T-helper 1 cell (primary cell): Measurements from ENCODE around the gene UNC119B.

Experiments used
- DNase-seq, 5 donors: peaks; one replicate each; pipeline ENCODE4 v3.0.0-alpha.2; 2012 to 2020

UNC119B gene

DNA sequence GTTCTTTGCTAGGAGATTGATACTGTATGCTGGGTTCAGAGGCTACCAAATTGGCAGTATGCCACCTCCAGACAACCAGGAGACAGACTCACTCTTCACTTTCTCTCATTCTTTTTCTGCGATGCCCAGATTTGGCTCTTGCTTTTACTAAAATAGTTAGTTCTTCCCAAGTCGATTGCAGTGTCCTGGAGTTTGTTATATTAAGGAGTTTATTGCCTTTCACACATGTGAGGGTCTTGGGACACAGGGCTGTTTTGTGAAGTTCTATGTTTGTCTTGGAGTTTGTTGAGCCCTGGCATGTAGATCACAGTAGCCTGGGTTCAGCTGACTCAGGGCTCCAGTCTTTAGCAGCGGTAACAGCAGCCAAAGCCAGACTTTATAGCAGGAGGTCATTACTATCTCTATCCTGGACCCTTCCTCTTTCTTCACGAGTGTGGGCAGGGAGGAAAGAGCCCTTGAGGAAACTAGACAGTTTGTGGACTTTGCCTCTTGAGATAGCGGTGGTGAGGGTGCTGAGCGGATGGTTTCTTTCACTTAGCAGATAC lies 21.7 kb upstream of the UNC119B start:
- DNase-seq, result no peak

GRCh38 chr12:120689397-120690082 lies 20.7 kb upstream of the UNC119B start:
- DNase-seq, result no peak

DNA sequence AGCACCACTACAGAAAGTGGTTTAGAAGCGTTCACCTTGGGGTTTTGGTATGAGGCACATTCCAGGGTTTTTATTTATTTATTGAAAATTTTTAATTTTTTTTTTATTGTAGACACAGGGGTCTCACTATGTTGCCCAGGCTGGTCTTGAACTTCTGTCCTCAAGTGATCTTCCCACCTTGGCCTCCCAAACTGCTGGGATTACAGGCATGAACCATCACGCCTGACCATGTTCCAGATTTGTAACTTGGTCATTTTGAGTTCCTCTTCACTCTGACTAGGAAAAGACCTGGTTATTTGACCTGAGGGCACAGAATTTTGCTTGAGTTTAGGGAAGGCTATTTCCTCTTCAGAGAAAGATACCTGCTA lies 20.2 kb upstream of the UNC119B start:
- DNase-seq, result no peak

DNA sequence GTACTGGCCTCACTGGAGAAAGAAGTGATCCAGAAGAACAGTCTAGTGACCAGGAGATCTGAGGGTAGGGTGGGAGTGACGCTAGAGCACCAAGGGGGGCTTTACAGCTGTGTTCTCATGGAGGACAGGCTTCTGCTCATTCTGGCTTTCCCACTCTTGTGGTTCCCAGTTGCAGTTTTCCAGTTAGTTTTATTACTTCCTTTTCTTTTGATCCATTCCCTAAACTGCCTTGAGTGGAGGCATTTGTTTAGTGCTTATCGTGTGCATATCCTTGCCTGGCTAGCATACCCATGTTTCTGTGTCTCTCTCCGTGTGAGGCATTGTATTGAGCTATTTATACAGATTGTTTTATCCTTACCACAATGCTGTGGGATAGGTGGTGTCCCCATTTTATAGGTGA lies 19.3 kb upstream of the UNC119B start:
- no peak for DNase-seq

DNA sequence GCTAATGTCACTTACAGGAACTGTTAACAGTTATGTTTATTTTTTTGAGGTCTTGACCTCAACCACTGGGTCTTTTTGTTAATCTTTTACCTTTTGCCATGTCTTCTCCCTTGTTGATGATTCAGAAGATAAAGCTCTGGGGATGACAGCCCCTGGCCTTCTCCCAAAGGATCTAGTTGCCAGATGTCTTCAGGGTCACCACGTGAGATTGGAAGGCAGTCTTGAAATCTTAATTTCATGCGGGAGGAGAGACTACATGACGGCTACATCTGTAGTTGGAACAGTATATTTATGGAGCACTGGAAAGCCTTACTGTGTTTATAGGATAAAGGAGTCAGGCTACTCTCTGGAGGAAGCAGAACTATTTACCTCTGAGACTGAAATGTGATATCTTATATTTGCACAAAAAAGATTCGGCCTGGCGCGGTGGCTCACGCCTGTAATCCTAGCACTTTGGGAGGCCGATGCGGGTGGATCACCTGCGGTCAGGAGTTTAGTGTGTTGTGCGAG lies 17.7 kb upstream of the UNC119B start:
- DNase-seq, result no peak

DNA sequence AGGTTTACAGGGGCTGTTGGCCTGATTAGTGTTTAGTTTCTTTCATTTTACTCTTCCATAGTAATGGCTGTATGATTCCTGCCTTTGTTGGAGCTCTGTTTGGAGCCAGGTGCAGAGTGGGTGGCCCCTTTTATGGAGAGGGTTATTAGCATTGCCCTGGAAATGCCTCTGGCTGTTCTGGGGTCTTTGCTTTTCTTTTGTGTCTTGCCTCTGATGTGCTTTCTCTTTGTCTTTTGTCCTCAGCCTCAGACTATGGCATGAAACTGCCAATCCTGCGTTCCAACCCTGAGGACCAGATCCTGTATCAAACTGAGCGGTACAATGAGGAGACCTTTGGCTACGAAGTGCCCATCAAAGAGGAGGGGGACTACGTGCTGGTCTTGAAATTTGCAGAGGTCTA lies 16.4 kb upstream of the UNC119B start:
- no peak for DNase-seq

DNA sequence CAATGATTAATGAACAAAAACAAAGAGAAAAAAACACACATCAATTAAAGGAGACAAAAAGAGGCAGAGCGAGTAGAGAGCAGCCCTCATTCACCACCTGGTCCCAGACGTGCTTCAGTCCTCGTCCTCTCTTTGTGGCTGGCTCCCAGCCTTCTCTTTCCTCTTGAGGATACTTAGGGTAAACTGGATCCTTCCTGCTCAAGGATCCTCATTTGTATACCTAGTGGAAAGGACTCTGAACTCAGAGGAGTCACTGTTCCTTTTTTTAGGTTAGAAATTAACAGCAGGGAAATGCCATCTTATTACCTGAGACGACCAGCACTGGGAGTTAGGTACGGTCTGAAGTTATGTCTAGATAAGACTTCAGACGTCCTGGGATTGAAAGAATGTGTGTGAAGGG lies 13.6 kb upstream of the UNC119B start:
- DNase-seq, result no peak

DNA sequence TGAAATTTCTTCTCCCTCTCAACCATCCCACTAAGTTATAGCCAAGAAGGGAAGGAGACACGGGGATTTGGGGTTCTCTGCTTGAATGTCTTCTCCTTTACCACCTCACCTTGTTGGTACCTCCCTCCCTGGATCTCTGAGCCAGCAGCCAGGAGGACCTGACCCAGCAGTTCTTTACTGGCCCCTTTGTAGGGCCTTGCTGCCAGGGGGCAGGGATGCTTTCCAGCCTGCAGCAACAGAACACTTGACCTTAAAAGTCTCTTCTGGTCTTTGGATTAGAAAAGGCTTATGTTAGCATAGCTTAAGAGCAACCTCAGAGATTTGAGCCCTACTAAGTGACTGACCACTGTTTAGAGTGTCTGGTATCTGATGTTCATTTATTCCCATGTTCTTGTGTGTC lies 12.9 kb upstream of the UNC119B start:
- DNase-seq, result no peak

- DNase-seq, result no peak
Observed at GRCh38 chr12:120698665-120699064, 11.6 kb upstream of the UNC119B start.

- DNase-seq, result no peak
Observed at GRCh38 chr12:120699553-120699952, 10.7 kb upstream of the UNC119B start.

DNA sequence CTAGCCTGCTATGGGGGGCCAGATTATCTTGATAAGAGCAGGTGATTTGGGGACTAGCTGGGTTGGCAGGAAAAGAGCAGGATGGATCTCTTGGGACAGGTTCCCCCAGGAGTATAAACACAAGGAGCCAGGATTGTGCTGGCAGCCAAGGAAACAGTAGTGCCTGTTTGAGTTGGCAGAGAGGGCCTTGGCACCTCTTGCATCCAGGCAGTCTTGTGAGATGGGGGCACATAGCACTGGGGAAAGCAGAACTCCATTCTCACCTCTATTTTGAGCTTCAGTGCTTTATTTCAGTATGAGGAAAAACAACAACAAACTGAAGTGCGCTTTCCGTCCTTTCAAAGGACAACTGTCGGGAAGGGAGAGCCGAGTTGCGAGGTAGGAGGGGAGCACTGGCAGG lies 9.4 kb upstream of the UNC119B start:
- no peak for DNase-seq

- DNase-seq, result no peak
Observed at GRCh38 chr12:120702637-120703036, 7.6 kb upstream of the UNC119B start.

DNA sequence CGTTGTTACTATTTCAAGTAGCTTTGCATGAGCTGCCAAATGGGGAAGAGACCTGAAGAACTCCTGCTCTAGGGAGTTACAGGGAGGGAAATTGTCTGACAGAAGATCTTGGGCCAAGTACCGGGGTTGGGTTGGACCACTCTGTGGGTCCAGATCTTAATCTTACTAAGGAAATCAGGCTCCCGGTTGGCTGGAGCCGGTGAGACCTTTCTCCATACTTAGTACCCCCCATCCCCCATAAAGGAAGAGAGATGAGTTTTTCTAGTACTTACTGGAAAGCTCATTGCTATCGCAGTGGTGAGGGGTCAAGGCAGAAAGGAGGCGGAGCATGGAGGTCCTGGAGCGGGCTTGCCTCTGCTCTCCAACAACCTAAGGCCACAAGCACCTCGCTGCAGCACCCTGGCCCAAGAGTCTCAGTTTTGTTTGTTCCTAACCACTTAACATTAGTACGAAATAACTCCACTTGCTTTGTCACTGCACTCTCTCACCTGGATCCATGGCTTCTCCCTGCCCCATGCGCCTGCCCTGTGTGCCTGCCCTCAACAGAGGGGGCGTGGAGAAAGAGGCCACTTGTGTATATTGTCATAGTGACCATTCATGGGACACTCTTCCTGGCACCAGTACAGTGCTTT lies 6.8 kb upstream of the UNC119B start:
- DNase-seq, result no peak

DNA sequence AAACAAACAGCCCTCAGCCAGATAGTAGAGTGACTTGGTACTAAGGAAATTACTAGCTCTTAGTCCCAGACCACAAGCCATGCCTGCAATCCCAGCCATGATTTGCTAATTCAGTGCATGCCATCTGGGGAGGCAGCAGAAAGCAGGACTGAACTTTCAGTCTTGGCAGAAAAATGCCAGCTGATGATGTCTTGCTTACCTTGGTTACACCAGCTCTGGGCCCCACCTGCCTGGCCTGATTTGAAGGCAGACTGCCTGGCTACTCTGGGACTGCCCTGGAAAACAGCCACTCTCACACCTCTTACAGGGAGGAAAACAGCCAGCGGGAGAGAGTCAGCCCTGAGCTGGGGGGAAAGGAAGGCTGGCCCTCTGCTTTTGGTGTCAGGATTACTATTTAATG lies 4.6 kb upstream of the UNC119B start:
- DNase-seq, result no peak

DNA sequence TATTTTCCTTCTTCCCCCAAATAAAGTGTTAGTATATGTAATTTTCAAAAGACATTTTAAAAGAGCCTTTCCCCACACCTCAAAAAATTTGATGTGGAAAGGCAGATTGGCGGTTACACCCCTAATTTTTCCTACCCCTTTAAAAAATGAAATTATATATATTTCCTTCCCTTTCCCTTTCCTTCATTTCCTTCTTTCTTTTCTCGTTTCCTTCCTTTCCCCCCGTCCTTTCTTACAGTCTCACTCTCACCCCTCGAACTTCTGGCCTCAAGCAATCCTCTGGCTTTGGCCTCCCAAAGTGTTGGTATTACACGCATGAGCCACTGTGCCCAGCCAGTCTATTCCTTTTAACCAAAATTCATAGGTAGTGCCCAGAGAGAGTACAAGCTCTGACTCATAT lies 4.2 kb upstream of the UNC119B start:
- no peak for DNase-seq

- DNase-seq, result no peak
Observed at GRCh38 chr12:120708651-120709050, 1.6 kb upstream of the UNC119B start.

DNA sequence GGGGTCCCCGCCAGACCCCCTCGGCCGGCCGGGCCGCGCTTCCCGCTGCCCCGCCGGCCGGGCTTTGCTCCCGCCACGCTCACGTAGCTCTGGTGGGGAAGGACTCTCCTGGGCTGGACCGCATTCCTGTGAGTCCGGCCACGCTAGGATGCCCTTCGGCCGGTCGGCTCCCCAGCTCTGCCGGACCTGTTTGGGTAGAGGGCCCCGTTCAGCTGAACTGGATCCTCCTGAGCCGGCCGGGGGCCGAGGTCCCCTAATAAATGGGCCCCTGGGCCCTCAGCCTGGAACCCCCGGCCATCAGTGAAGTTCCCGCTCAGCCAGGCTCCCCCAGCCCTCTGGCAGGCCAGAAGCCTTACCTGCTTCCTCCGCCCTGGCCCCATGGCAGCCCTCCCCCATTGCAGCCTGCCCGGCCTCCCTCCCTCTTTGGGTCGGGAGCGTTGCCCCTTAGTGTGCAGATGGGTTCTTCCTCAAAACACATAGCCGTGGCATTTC lies 593 bp downstream of the UNC119B start:
- DNase-seq, result peak in 1 of 5 donors; percentile 6

- DNase-seq, result no peak
Observed at GRCh38 chr12:120711411-120711810, 1.2 kb downstream of the UNC119B start.

- no peak for DNase-seq
Observed at GRCh38 chr12:120712610-120713009, 2.4 kb downstream of the UNC119B start.

DNA sequence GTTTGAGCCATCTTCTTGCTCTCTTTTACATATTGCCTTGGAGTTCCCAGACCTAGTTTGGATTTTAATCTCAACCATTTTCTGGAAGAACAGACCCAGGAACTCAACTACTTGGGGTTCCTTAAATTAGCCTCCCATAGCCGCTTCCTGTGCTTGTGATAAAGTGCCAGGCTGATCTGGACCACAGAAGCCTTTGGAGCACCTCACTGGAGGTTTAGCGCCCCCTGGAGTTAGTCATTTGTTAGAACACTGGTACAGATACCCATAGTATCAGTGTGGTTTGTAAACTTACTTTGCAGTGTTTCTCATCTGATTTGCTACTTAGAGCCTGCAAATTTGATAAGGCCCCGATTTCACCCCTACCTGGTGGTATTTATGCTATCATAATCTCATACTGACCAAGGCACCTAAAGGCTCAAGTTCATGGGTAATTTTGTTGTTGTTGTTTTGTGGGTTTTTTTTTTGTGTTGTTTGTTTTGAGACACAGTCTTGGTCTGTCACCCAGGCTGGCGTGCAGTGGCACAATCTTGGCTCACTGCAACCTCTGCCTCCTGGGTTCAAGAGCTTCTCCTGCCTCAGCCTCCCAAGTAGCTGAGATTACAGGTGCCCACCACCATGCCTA lies 3.7 kb downstream of the UNC119B start:
- peak; percentile 33 to 78 (median 71) for DNase-seq

GRCh38 chr12:120718055-120718454 lies 7.8 kb downstream of the UNC119B start:
- DNase-seq, result no peak

- no peak for DNase-seq
Observed at GRCh38 chr12:120719072-120719471, 8.8 kb downstream of the UNC119B start.

- no peak for DNase-seq
Observed at GRCh38 chr12:120719496-120720233, 9.4 kb downstream of the UNC119B start.
